Right cardiac atrium (tissue), 5 donors: ENCODE data around the gene WDR20. TPM values are rescaled to one million over a fixed set of nuclear protein-coding genes. Genes with fewer than 3 reads are reported as not detected.

Experiments used
- ATAC-seq, 2 donors: fragments of 200-7000 bp; cut with Tn5 transposase; one replicate each; pipeline versions ENCODE4 v1.8.0 to v1.9.1; 2020; ENCODE audit warnings: moderate library complexity in 2 of 2, mild to moderate bottlenecking in 1 of 2
- DNase-seq, 3 donors: peaks; one replicate each; pipeline ENCODE4 v3.0.0-alpha.2; 2020
- H3K27ac ChIP-seq: one replicate; pipeline ENCODE4 v1.5.1; 2013; ENCODE audit warnings: mild to moderate bottlenecking, low read length, control low read depth, moderate library complexity
- H3K27me3 ChIP-seq: one replicate; pipeline ENCODE4 v1.6.1; 2013; ENCODE audit not compliant: control insufficient read depth, insufficient read depth
- H3K4me1 ChIP-seq: one replicate; pipeline ENCODE4 v1.6.1; 2013; ENCODE audit warnings: low read length; ENCODE audit not compliant: control insufficient read depth, insufficient read depth
- H3K4me3 ChIP-seq: one replicate; pipeline ENCODE4 v1.5.1; 2013; ENCODE audit warnings: low read length, control low read depth
- H3K9me3 ChIP-seq: one replicate; pipeline ENCODE4 v1.6.1; 2013; ENCODE audit warnings: low read length; ENCODE audit not compliant: control insufficient read depth
- WGBS: extraction: QIAGEN DNeasy Blood & Tissue Kit; methylation state at CpG from one replicate; pipeline ENCODE4 v1.1.7; 2013; 5-methylcytosine and 5-hydroxymethylcytosine counted together
- intact Hi-C, 4 donors: fragments of 100-400 bp; cut with DNase I; formaldehyde crosslinking; loops; one replicate each; pipeline versions ENCODE4 v1.11.0 to v1.14.0; 2022 to 2023
- polyA plus RNA-seq: library from polyadenylated mRNA; stranded (reverse); fragments of 200-250 nt; gene quantifications from one replicate; pipeline ENCODE4 v1.2.3, GENCODE V29; 2013
- total RNA-seq, 4 donors: library from RNA; stranded (reverse); fragmentation: NEBNext Ultra II Directional; extraction: Animal tissue kit (Norgen Biotek cat#: 25700); gene quantifications; one replicate each; pipeline ENCODE4 v1.2.1, GENCODE V29; 2021
- donor health status: healthy with polysubstance abuse.
- donor health status: DM: no; HTN: yes; CAD: no.
- donor health status: DM: no; HTN: no; CAD: no.
- donor health status: DM: no; HTN: yes; CAD: no; lungs with severe emphysema.
- donor health status: DM: yes; HTN: yes; CAD: no.

Gene WDR20
- total and polyA plus RNA-seq, 5 donors, result 13.2 to 27.3 (median 22.0) TPM

- no peaks in the 10 kb centered on the region for H3K9me3 ChIP-seq
- intact Hi-C loops, result no loop called here
These were observed 117.0 kb downstream of the WDR20 start for GRCh38 chr14:102256716-102257115.

GRCh38 chr14:102258136-102258535, 118.4 kb downstream of the WDR20 start:
- Histone ChIP-seq H3K9me3 (no peaks in the 10 kb centered on the region), H3K27ac (no peak overlapping the region), H3K4me1 (peaks cover 7% of the 10 kb centered on the region), H3K27me3 (no peaks in the 10 kb centered on the region), H3K4me3 (no peak overlapping the region)
- no peak for DNase-seq
- intact Hi-C loops, result no loop called here
- 94% methylated on average over 6 of the region's 6 CpGs for WGBS
- ATAC-seq, result no peak

More at GRCh38 chr14:102256716-102257115, 117.0 kb downstream of the WDR20 start:
- H3K4me3 ChIP-seq, result no peak overlapping the region
- peaks cover 4% of the 10 kb centered on the region for H3K4me1 ChIP-seq
- WGBS, result 80% methylated on average over 9 of the region's 9 CpGs
- no peak overlapping the region for H3K27ac ChIP-seq
- no peak for ATAC-seq
- H3K27me3 ChIP-seq, result no peaks in the 10 kb centered on the region
- no peak for DNase-seq

Other genes with a start within 250 kb of the WDR20 start
- gene DYNC1H1, start 175.3 kb upstream of the WDR20 start, total RNA-seq, result 100 to 1,000 TPM; 287 to 411 (median 341) TPM
- 188 TPM for gene DYNC1H1, start 175.3 kb upstream of the WDR20 start, polyA plus RNA-seq
- 100 to 1,000 TPM; 381 to 731 (median 541) TPM for gene HSP90AA1, start 52.9 kb upstream of the WDR20 start, total RNA-seq
- gene HSP90AA1, start 52.9 kb upstream of the WDR20 start, polyA plus RNA-seq, result 504 TPM
- gene MOK, start 165.3 kb downstream of the WDR20 start, total RNA-seq, result 10 to 100 TPM; 11.4 to 18.4 (median 13.5) TPM
- gene MOK, start 165.3 kb downstream of the WDR20 start, polyA plus RNA-seq, result 13.9 TPM
- gene ZNF839, start 179.8 kb downstream of the WDR20 start, total RNA-seq, result 10 to 100 TPM in 1 of 4 donors, 1 to 10 TPM in 3; 5.7 to 11.0 (median 7.0) TPM
- gene ZNF839, start 179.8 kb downstream of the WDR20 start, polyA plus RNA-seq, result 7.0 TPM
- 10 to 100 TPM; 31.8 to 35.3 (median 33.5) TPM for gene CINP, start 223.0 kb downstream of the WDR20 start, total RNA-seq
- 38.2 TPM for gene CINP, start 223.0 kb downstream of the WDR20 start, polyA plus RNA-seq
- 10 to 100 TPM; 15.7 to 32.0 (median 24.3) TPM for gene TECPR2, start 223.0 kb downstream of the WDR20 start, total RNA-seq
- gene TECPR2, start 223.0 kb downstream of the WDR20 start, polyA plus RNA-seq, result 10.1 TPM